IMR-90 (cell line): ENCODE data around the gene TNF. TPM values are rescaled to one million over a fixed set of nuclear protein-coding genes. Genes with fewer than 3 reads are reported as not detected.

Experiments used
- ATAC-seq: fragments of 200-7000 bp; cut with Tn5 transposase; 2 replicates; pipeline ENCODE4 v1.9.1; 2020; ENCODE audit warnings: low read depth, mild to moderate bottlenecking, moderate library complexity
- BruUV-seq: library from RNA; stranded (reverse); fragments of 400-500 nt; replicated peaks from 2 replicates; lab custom pipeline; 2021; lab: Mats Ljungman, UMichigan
- CTCF ChIA-PET: fragments of 300-600 bp; formaldehyde crosslinking; extraction: SDS; loops from one replicate; lab custom pipeline; 2021; ENCODE audit warnings: antibody characterized with exemption; lab: Yijun Ruan, JAX
- POLR2A ChIA-PET: fragments of 300-600 bp; sonication (Branson Sonifier 250); formaldehyde crosslinking; loops from one replicate; lab custom pipeline; 2022; ENCODE audit warnings: antibody characterized with exemption; ENCODE audit not compliant: unreplicated experiment; lab: Charles Lee
- DNase-seq: peaks from one replicate; pipeline ENCODE4 v3.0.0; 2013
- H2AFZ ChIP-seq: replicated peaks from 2 replicates; pipeline ENCODE3; 2013; ENCODE audit warnings: low read length, mild to moderate bottlenecking; ENCODE audit not compliant: poor library complexity
- H2AK5ac ChIP-seq: 2 replicates; pipeline ENCODE4 v1.6.1; 2013; ENCODE audit warnings: low read depth, low read length, inconsistent platforms
- H2AK9ac ChIP-seq: replicated peaks from 2 replicates; pipeline ENCODE3; 2013; ENCODE audit warnings: mild to moderate bottlenecking, low read depth, low read length, moderate library complexity; ENCODE audit not compliant: poor library complexity
- H2BK120ac ChIP-seq: 2 replicates; pipeline ENCODE4 v1.6.1; 2013; ENCODE audit warnings: low read depth, low read length, inconsistent platforms
- H2BK15ac ChIP-seq: 3 replicates; pipeline ENCODE4 v1.6.1; 2013; ENCODE audit warnings: low read depth, low read length, inconsistent platforms
- H2BK20ac ChIP-seq: 2 replicates; pipeline ENCODE4 v1.6.1; 2013; ENCODE audit warnings: low read depth, mild to moderate bottlenecking, inconsistent platforms, low read length, moderate library complexity
- H2BK5ac ChIP-seq: 2 replicates; pipeline ENCODE4 v1.6.1; 2013; ENCODE audit warnings: mild to moderate bottlenecking, low read depth, low read length, inconsistent platforms; ENCODE audit not compliant: poor library complexity, severe bottlenecking
- H3K14ac ChIP-seq: replicated peaks from 2 replicates; pipeline ENCODE4 v1.6.1; 2013; ENCODE audit warnings: low read depth, low read length, inconsistent platforms
- H3K18ac ChIP-seq: 2 replicates; pipeline ENCODE4 v1.6.1; 2013; ENCODE audit warnings: low read depth, low read length, control low read depth
- H3K23ac ChIP-seq: 2 replicates; pipeline ENCODE4 v1.6.1; 2013; ENCODE audit warnings: low read depth, low read length, inconsistent platforms
- H3K27ac ChIP-seq: 2 replicates; pipeline ENCODE4 v1.5.1; 2013; ENCODE audit warnings: mild to moderate bottlenecking, control low read depth, low read length; ENCODE audit not compliant: insufficient read depth
- H3K27me3 ChIP-seq: 2 replicates; pipeline ENCODE4 v1.6.1; 2013; ENCODE audit warnings: low read length; ENCODE audit not compliant: control insufficient read depth, insufficient read depth
- H3K36me3 ChIP-seq: 2 replicates; pipeline ENCODE4 v1.6.1; 2013; ENCODE audit warnings: low read length, mixed read lengths; ENCODE audit not compliant: control insufficient read depth, insufficient read depth
- H3K4ac ChIP-seq: 2 replicates; pipeline ENCODE4 v1.6.1; 2013; ENCODE audit warnings: low read depth, low read length, inconsistent platforms
- H3K4me1 ChIP-seq: 2 replicates; pipeline ENCODE4 v1.6.1; 2013; ENCODE audit warnings: low read length, mixed read lengths; ENCODE audit not compliant: control insufficient read depth, insufficient read depth
- H3K4me2 ChIP-seq: 2 replicates; pipeline ENCODE4 v1.6.1; 2013; ENCODE audit warnings: low read depth, mild to moderate bottlenecking, control low read depth, low read length, moderate library complexity
- H3K4me3 ChIP-seq: 2 replicates; pipeline ENCODE4 v1.5.1; 2013; ENCODE audit warnings: low read depth, mild to moderate bottlenecking, control low read depth, low read length, moderate library complexity; ENCODE audit not compliant: insufficient read depth
- H3K56ac ChIP-seq: 2 replicates; pipeline ENCODE4 v1.6.1; 2013; ENCODE audit warnings: low read length, inconsistent platforms; ENCODE audit not compliant: insufficient read depth; ENCODE audit errors: extremely low read depth
- H3K79me1 ChIP-seq, 2 experiments: 2 replicates each; pipeline ENCODE4 v1.6.1; 2013; ENCODE audit warnings: low read length in 2 of 2, inconsistent platforms in 1 of 2, low read depth in 1 of 2
- H3K9ac ChIP-seq: 2 replicates; pipeline ENCODE4 v1.6.1; 2013; ENCODE audit warnings: low read depth, low read length, control low read depth
- H3K9me1 ChIP-seq: 2 replicates; pipeline ENCODE4 v1.6.1; 2013; ENCODE audit warnings: low read length, inconsistent platforms; ENCODE audit not compliant: insufficient read depth
- H3K9me3 ChIP-seq: 2 replicates; pipeline ENCODE4 v1.6.1; 2013; ENCODE audit warnings: low read length; ENCODE audit not compliant: control insufficient read depth, insufficient read depth
- H4K20me1 ChIP-seq: 2 replicates; pipeline ENCODE4 v1.6.1; 2013; ENCODE audit warnings: low read length, inconsistent platforms; ENCODE audit not compliant: insufficient read depth
- H4K5ac ChIP-seq: 2 replicates; pipeline ENCODE4 v1.6.1; 2013; ENCODE audit warnings: mild to moderate bottlenecking, low read depth, low read length, control low read depth
- H4K8ac ChIP-seq, 2 experiments: 2 replicates each; pipeline ENCODE4 v1.6.1; 2013; ENCODE audit warnings: low read depth in 2 of 2, low read length in 2 of 2, control low read depth in 1 of 2, inconsistent platforms in 1 of 2
- H4K91ac ChIP-seq: 2 replicates; pipeline ENCODE4 v1.6.1; 2013; ENCODE audit warnings: low read depth, low read length, inconsistent platforms; ENCODE audit not compliant: insufficient read depth
- CEBPB ChIP-seq: IDR thresholded peaks from 2 replicates; pipeline ENCODE4 v1.6.1; 2012; ENCODE audit warnings: low read depth, low read length, improper control_type of control experiment
- RAD21 ChIP-seq: IDR thresholded peaks from 2 replicates; pipeline ENCODE4 v1.6.1; 2012; ENCODE audit warnings: low read length, improper control_type of control experiment
- WGBS, 2 experiments: methylation state at CpG; one replicate each; pipeline versions ENCODE4 v1.1.5 to v1.1.7; 2013; ENCODE audit warnings: missing lambda C conversion rate in 2 of 2; ENCODE audit not compliant: insufficient read length in 1 of 2; ENCODE audit errors: extremely low coverage in 2 of 2; 5-methylcytosine and 5-hydroxymethylcytosine counted together
- dilution Hi-C: fragments of 300-500 bp; cut with HindIII; formaldehyde crosslinking; loops from one replicate; pipeline ENCODE4 v1.14.3; 2018; ENCODE audit warnings: low sequenced_read_pairs; ENCODE audit not compliant: unreplicated experiment
- in situ Hi-C: fragments of 300-500 bp; cut with MboI; formaldehyde crosslinking; loops from 3 replicates; pipeline ENCODE4 v1.14.3; 2019; ENCODE audit warnings: low sequenced_read_pairs, inconsistent platforms, mixed read lengths
- intact Hi-C: fragments of 100-400 bp; cut with micrococcal nuclease; formaldehyde crosslinking; loops from 2 replicates; pipeline ENCODE4 v1.10.0; 2022
- polyA plus RNA-seq, 3 experiments: library from polyadenylated mRNA; depleted of rRNA; stranded (reverse); fragments of >200 nt; gene quantifications; 2 replicates each; pipeline ENCODE4 v1.2.3, GENCODE V29; 2012; ENCODE audit warnings: low replicate concordance in 1 of 3
- total RNA-seq: library from RNA; depleted of rRNA; stranded (reverse); fragments of >200 nt; gene quantifications from 2 replicates; pipeline ENCODE4 v1.2.3, GENCODE V29; 2012

The TNF gene
- total and polyA plus RNA-seq, 2 of the 4 experiments (the other 2 are of a cell fraction): not detected

DNA sequence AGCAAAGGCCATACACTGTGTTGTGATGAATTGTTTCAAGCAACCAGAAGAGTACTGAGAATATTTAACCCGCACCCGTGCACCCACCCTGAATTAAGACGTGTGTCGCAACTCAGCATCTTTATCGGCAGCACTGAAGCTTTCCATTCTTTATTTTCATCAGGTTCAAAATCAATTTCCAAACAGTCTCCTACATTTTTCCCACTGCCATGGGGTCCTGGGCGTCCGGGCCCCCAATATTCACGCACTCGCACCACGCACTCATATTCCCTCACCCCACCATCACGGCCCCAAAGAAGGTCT, 5.0 kb downstream of the TNF start:
- no peaks in the 10 kb centered on the region; the same call in 1 of the 2 replicates for H3K9me1 ChIP-seq
- DNase-seq: no peak
- no peaks in the 10 kb centered on the region for H4K20me1 ChIP-seq
- no peak overlapping the region; the same call in 1 of the 2 replicates for H3K23ac ChIP-seq
- no peak overlapping the region for H3K56ac ChIP-seq
- ATAC-seq: no peak
- dilution Hi-C loops (no loop called here), intact Hi-C loops (loop anchor here (2.0 to 5.0 kb wide), 2 partner anchors 18 to 33 kb away; partner anchors contain the start of genes ATP6V1G2 and NFKBIL1), in situ Hi-C loops (no loop called here)
- no peak overlapping the region for H3K18ac ChIP-seq
- no peak overlapping the region for H2BK20ac ChIP-seq
- no peaks in the 10 kb centered on the region for H3K36me3 ChIP-seq
- H3K79me1 ChIP-seq: no peaks in the 10 kb centered on the region
- peak overlapping the region; percentile 82 for H3K4me3 ChIP-seq
- peak overlapping the region; percentile 95 for H2AFZ ChIP-seq
- H2BK5ac ChIP-seq: no peak overlapping the region
- peak overlapping the region; percentile 59; the same call in 1 of the 2 replicates for H2BK120ac ChIP-seq
- H2AK9ac ChIP-seq: peak overlapping the region; percentile 23
- no peaks in the 10 kb centered on the region for H3K9me3 ChIP-seq
- peak; percentile 50; the same call in 1 of the 2 replicates for TF ChIP-seq CEBPB
- no peak for TF ChIP-seq RAD21
- H3K27me3 ChIP-seq: peaks cover 17% of the 10 kb centered on the region
- peaks cover 4% of the 10 kb centered on the region; the same call in 1 of the 2 replicates for H3K4me1 ChIP-seq
- no peak overlapping the region for H3K14ac ChIP-seq
- peak overlapping the region; percentile 51 to 81; a peak in 2 of 4 replicates for H4K8ac ChIP-seq
- peak overlapping the region; percentile 76 for H3K4me2 ChIP-seq
- H4K91ac ChIP-seq: 0 out of 2 replicates have a peak overlapping the region, but pooled peaks have one; percentile 10
- BruUV-seq: no TSS peak
- POLR2A ChIA-PET: no interaction called here
- H2BK15ac ChIP-seq: no peak overlapping the region
- H4K5ac ChIP-seq: peak overlapping the region; percentile 62
- H3K9ac ChIP-seq: 0 out of 2 replicates have a peak overlapping the region, but pooled peaks have one; percentile 25
- peak overlapping the region; percentile 50 for H3K4ac ChIP-seq
- 54% methylated on average over 5 of the region's 11 CpGs; no CpG with 5 or more reads in 1 of the 2 experiments for WGBS, 2 experiments
- H3K27ac ChIP-seq: no peak overlapping the region
- CTCF ChIA-PET: interaction anchor here (0.6 to 1.4 kb wide), 8 partner anchors 9 to 30 kb away, joined by 3 to 6 read pairs (median 3); no protein-coding TSS in a partner anchor
- no peak overlapping the region; the same call in 1 of the 2 replicates for H2AK5ac ChIP-seq
